BJ (cell line): Measurements from ENCODE around the gene FA2H. TPM values are rescaled to one million over a fixed set of nuclear protein-coding genes. Genes with fewer than 3 reads are reported as not detected.

Experiments
- CTCF ChIA-PET: fragments of 350-600 bp; formaldehyde crosslinking; extraction: SDS; loops from one replicate; lab custom pipeline; 2021; ENCODE audit warnings: antibody characterized with exemption, inconsistent platforms; lab: Yijun Ruan, JAX
- POLR2A ChIA-PET: fragments of 300-600 bp; sonication (Branson Sonifier 250); formaldehyde crosslinking; extraction: SDS; loops from one replicate; lab custom pipeline; 2021; ENCODE audit warnings: antibody characterized with exemption; lab: Charles Lee
- DNase-seq: peaks from one replicate; pipeline ENCODE4 v3.0.0-alpha.2; 2011; ENCODE audit warnings: low read depth
- H3K27me3 ChIP-seq: 2 replicates; pipeline ENCODE4 v1.6.0; 2011; ENCODE audit warnings: low read length; ENCODE audit not compliant: control insufficient read depth, insufficient read depth
- H3K36me3 ChIP-seq: 2 replicates; pipeline ENCODE4 v1.5.1; 2011; ENCODE audit warnings: low read length; ENCODE audit not compliant: control insufficient read depth, insufficient read depth
- H3K4me3 ChIP-seq: 2 replicates; pipeline ENCODE4 v1.5.1; 2011; ENCODE audit warnings: low read depth, mild to moderate bottlenecking, control low read depth, low read length
- polyA plus RNA-seq: library from polyadenylated mRNA; depleted of rRNA; stranded (reverse); fragments of >200 nt; gene quantifications from 2 replicates; pipeline ENCODE4 v1.2.3, GENCODE V29; 2011
- TF ChIP-seq, protein P1 (sequence below): IDR thresholded peaks from 2 replicates; pipeline ENCODE4 v1.5.1; 2011; ENCODE audit warnings: low read depth, mild to moderate bottlenecking, control low read depth, inconsistent platforms, low read length, moderate library complexity; ENCODE audit not compliant: insufficient read depth

FA2H gene
- polyA plus RNA-seq, 1 experiment = not detected

DNA sequence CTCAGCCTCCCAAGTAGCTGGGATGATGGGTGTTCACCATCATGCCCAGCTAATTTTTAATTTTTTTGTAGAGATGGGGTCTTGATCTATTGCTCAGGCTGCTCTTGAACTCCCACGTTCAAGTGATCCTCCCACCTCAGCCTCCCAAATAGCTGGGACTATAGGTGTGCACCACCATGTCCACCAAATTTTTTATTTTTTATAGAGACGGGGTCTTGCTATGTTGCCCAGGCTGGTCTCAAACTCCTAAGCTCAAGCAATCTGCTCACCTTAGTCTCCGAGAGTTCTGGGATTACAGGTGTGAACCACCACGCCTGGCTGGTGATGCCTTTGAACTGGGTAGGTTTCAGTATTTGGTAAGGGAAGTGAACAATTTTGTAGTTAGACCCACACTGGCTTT is 30.1 kb downstream of the FA2H start:
- TF ChIP-seq, protein P1, sequence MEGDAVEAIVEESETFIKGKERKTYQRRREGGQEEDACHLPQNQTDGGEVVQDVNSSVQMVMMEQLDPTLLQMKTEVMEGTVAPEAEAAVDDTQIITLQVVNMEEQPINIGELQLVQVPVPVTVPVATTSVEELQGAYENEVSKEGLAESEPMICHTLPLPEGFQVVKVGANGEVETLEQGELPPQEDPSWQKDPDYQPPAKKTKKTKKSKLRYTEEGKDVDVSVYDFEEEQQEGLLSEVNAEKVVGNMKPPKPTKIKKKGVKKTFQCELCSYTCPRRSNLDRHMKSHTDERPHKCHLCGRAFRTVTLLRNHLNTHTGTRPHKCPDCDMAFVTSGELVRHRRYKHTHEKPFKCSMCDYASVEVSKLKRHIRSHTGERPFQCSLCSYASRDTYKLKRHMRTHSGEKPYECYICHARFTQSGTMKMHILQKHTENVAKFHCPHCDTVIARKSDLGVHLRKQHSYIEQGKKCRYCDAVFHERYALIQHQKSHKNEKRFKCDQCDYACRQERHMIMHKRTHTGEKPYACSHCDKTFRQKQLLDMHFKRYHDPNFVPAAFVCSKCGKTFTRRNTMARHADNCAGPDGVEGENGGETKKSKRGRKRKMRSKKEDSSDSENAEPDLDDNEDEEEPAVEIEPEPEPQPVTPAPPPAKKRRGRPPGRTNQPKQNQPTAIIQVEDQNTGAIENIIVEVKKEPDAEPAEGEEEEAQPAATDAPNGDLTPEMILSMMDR = no peak
- POLR2A ChIA-PET = no interaction called here
- CTCF ChIA-PET = no interaction called here
- H3K36me3 ChIP-seq = no peaks in the 10 kb centered on the region
- no peaks in the 10 kb centered on the region for H3K27me3 ChIP-seq
- no peak overlapping the region for H3K4me3 ChIP-seq
- no peak for DNase-seq

DNA sequence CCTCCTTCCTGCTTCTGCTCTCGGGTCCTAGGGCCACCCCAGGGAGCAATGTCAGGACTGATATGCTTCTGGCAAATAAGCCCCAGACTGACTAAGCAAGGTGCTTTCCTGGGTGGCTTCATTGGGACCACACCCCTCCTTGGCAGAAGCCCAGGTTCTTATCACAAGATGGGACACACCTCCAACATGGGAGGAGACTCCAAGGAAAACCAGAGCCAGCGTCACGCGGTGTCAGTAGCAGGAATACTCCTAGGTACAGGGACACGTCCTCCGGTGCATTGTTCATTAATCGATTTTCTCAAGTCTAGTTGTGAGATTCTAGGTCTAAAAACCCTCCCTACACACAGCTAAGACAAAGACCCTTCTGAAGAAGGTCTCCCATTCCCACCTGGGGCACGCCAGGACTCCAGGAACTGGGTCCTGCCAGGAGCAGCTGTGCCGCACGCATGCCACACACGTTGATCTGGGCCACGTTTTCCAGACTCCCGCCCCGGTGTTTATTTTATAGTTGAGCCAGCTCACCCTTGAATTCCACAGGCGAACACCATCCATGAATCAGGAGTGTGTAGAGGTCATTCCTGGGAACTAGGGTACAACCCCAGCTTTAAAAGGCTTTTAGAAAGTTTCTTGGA is 30.8 kb downstream of the FA2H start:
- no peaks in the 10 kb centered on the region for H3K27me3 ChIP-seq
- POLR2A ChIA-PET = no interaction called here
- DNase-seq = no peak
- CTCF ChIA-PET = no interaction called here
- no peaks in the 10 kb centered on the region for H3K36me3 ChIP-seq
- TF ChIP-seq, protein P1 = no peak
- H3K4me3 ChIP-seq = no peak overlapping the region

DNA sequence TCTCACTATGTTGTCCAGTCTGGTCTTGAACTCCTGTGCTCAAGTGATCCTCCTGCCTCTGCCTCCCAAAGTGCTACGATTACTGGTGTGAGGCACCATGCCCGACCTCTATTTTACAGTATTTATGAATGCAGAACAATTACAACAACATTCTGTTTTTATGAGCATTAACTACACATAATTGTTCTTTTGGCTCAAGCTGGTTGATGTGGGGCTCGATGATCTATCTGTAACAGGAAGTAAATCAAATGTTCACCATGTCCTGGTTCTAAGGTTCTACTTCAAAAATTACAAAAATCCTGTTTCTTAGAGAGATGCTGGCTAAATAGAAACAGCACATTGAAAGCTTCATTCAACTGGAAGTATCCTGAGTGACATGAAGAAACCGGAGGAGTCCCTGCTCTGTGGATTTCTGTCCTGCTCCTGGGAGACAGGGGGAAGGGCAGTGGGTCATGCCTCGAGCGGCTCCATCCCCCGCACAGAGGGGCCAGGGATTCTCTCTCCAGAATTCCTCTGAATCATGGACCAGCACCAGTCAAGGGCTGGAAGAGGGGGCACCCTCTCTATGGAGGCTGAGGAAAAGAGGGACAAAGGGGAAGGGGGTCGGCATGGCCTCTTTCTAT is 31.5 kb downstream of the FA2H start:
- CTCF ChIA-PET = no interaction called here
- TF ChIP-seq, protein P1 = no peak
- POLR2A ChIA-PET = no interaction called here
- DNase-seq = no peak
- no peaks in the 10 kb centered on the region for H3K36me3 ChIP-seq
- no peak overlapping the region for H3K4me3 ChIP-seq
- H3K27me3 ChIP-seq = no peaks in the 10 kb centered on the region

DNA sequence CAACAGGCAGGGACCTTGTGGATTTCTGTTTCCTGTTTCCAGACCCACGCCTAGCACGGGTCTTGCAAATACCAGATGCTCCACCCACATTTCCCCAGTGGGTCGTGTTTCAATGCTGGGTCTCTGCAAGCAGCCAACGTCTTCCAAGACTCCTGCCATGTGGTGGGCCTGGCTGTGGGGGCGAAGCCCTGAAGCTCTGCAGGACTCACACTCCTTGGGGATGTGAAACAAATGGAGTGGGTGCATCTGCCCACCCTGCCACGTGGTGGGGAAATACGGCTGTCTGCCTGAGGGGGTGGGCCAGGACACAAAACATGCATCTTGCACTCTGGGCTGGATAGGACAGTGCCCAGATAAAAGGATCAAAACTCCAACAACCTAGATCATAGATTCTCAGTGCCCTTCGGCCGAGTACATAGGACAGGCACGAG is 32.6 kb downstream of the FA2H start:
- H3K36me3 ChIP-seq = no peaks in the 10 kb centered on the region
- H3K4me3 ChIP-seq = no peak overlapping the region
- POLR2A ChIA-PET = no interaction called here
- TF ChIP-seq, protein P1 = no peak
- H3K27me3 ChIP-seq = no peaks in the 10 kb centered on the region
- CTCF ChIA-PET = interaction anchor here (0.7 kb wide), 1 partner anchor 71 kb away, joined by 5 read pairs; no protein-coding TSS in a partner anchor
- DNase-seq = no peak

DNA sequence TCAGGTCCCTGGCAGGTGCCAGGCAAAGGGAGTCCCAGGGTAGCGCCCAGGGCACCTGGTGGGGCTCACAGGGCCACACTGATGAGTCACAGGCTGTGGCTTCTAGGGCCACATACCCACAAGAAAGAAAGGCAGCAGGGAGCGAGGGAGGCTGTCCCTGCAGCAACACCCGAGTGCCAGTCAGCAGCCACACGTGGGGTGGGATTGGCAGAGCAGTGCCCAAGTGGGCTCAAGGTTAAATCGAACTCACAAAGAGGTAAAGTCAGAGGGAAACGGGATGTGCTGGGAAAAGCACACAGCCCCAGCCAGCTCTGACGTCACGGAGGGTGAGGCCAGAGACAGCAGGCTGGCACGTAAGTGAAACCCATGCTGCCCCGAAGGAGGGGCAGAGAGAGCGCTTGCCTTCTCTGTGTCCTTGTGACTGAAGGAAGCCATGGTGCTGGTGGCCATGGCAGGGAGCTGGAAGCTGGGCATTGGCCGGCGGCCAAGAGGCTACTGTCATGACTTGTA is 33.8 kb downstream of the FA2H start:
- ChIA-PET CTCF (interaction anchor here (0.7 to 1.8 kb wide), 2 partner anchors 14 to 16 kb away, joined by 4 read pairs; no protein-coding TSS in a partner anchor), POLR2A (no interaction called here)
- TF ChIP-seq, protein P1 = no peak
- H3K4me3 ChIP-seq = no peak overlapping the region
- no peaks in the 10 kb centered on the region for H3K27me3 ChIP-seq
- no peak for DNase-seq
- H3K36me3 ChIP-seq = no peaks in the 10 kb centered on the region
